ENCODE data around the gene TMC7. TPM values are rescaled to one million over a fixed set of nuclear protein-coding genes. Genes with fewer than 3 reads are reported as not detected.

Gene TMC7
- total RNA-seq (2021): 4.3 and 4.8 TPM in 2 replicates
- long read RNA-seq, partial matches to known transcripts: 1 of 9 reads
- long read RNA-seq, other reads (novel, unspliced or antisense): 4 of 9 reads

- H2BK15ac ChIP-seq (ENCODE audit: low read depth, low read length): no peak within 1 kb of the TSS
- no peaks in the 10 kb centered on the region for H3K4me1 ChIP-seq (ENCODE audit: insufficient read depth, low read length)
- no peak within 1 kb of the TSS for H4K91ac ChIP-seq (ENCODE audit: insufficient read length, low read depth, low read length)
- peaks cover 4 to 5% of the 10 kb centered on the region in 2 experiments; a peak in 3 of 4 replicates for H3K4me1 Mint-ChIP-seq
- H2AK5ac ChIP-seq (ENCODE audit: insufficient read length, low read length): no peak within 1 kb of the TSS
- H3K27ac Mint-ChIP-seq: no peak within 1 kb of the TSS; a peak in 1 of 7 replicates
- peaks cover 5% of the 10 kb centered on the region for H3K23me2 ChIP-seq (ENCODE audit: insufficient read length, low read depth, low read length, poor library complexity, severe bottlenecking)
- no peaks in the 10 kb centered on the region for H4K20me1 ChIP-seq (ENCODE audit: control insufficient read depth, insufficient read depth, insufficient read length)
- H3K27ac ChIP-seq (ENCODE audit: insufficient read length, low read depth, low read length): no peak within 1 kb of the TSS
- no peak within 1 kb of the TSS for H4K5ac ChIP-seq (ENCODE audit: insufficient read length, low read depth, low read length)
- peaks cover 0 to 4% (median 0%) of the 10 kb centered on the region in 3 experiments; a peak in 2 of 7 replicates for H3K36me3 Mint-ChIP-seq (ENCODE audit: insufficient read depth in 1 of 3, low read depth in 3 of 3)
- H3K4me3 Mint-ChIP-seq: peak within 1 kb of the TSS; percentile 72 to 86
- no peak within 1 kb of the TSS for H3K4ac ChIP-seq (ENCODE audit: low read depth, low read length)
- H3K14ac ChIP-seq (ENCODE audit: insufficient read depth, low read length): peak within 1 kb of the TSS; percentile 95
- H3K9me3 Mint-ChIP-seq: no peaks in the 10 kb centered on the region; a peak in 1 of 5 replicates
- no peaks in the 10 kb centered on the region for H3K27me3 ChIP-seq (ENCODE audit: insufficient read depth, low read length)
- no peaks in the 10 kb centered on the region for H3K9me3 ChIP-seq (ENCODE audit: control insufficient read depth, low read depth, low read length)
- no peak within 1 kb of the TSS for H3K18ac ChIP-seq (ENCODE audit: insufficient read length, low read depth, low read length)
- H2BK20ac ChIP-seq (ENCODE audit: low read depth, low read length, poor library complexity, severe bottlenecking): no peak within 1 kb of the TSS
- no peak within 1 kb of the TSS for H2BK12ac ChIP-seq (ENCODE audit: insufficient read length, low read depth, low read length)
- peaks cover 2% of the 10 kb centered on the region; the same call in 1 of the 2 replicates for H3K27me3 Mint-ChIP-seq (ENCODE audit: low read depth)
- DNase-seq: peak; percentile 94
- H3K23ac ChIP-seq (ENCODE audit: insufficient read length, low read depth, low read length): no peak within 1 kb of the TSS
- peak within 1 kb of the TSS; percentile 60 for H3K9ac ChIP-seq (ENCODE audit: extremely low read depth, insufficient read length, low read length)
- no peaks in the 10 kb centered on the region for H3K79me1 ChIP-seq (ENCODE audit: insufficient read depth, low read depth, low read length, poor library complexity, severe bottlenecking)
- no peak within 1 kb of the TSS for H2BK5ac ChIP-seq (ENCODE audit: insufficient read length, low read length)
- no peak within 1 kb of the TSS for H3T11ph ChIP-seq (ENCODE audit: low read length)
- peak within 1 kb of the TSS; percentile 29 for H2AFZ ChIP-seq (ENCODE audit: low read length)
- no peak within 1 kb of the TSS for H4K8ac ChIP-seq (replicated peaks; ENCODE audit: insufficient read length, low read depth, low read length)
- no peaks in the 10 kb centered on the region for H3K79me2 ChIP-seq (ENCODE audit: insufficient read depth, low read length)
- peak; percentile 89 for TF ChIP-seq CTCF (conservative IDR thresholded peaks at IDR 0.05)
- no peak within 1 kb of the TSS for H2BK120ac ChIP-seq (ENCODE audit: low read depth, low read length, poor library complexity, severe bottlenecking)
- H3K56ac ChIP-seq (ENCODE audit: insufficient read length, low read depth, low read length): no peak within 1 kb of the TSS
- WGBS (ENCODE audit: extremely low coverage, insufficient read length, low lambda C conversion rate): no CpG with 5 or more reads among the region's 64 CpGs
- H3K4me2 ChIP-seq (ENCODE audit: insufficient read depth, insufficient read length, low read length): peak within 1 kb of the TSS; percentile 65
Measured at GRCh38 chr16:18983565-18984434, at the start of gene TMC7. Gene TMC7, plus strand, starts transcription at chr16:18983934. Its CDS starts 130 bp downstream, at chr16:18984064.
